ENCODE measurements around the gene DGKZ.

The DGKZ gene

DNA sequence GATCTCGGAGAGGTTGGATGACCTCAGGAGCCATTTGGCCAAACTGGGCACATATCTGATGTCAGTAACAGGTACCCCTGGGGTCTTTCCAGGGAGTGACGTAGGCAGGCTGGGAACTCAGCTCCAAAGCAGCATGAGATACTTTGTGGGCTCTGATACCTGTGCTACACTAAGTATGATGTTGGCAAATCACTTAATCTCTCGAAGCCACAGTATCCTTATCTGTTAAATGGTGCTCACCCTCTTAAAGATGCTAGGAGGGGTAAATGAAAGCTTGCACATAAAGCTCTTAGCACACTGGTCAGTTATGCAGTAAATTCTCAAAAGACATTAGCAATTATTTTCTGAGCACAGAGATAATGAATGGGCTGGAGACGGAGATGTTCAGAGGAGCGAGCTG lies 17.1 kb upstream of the DGKZ start:
- DNase-seq = no peak

DNA sequence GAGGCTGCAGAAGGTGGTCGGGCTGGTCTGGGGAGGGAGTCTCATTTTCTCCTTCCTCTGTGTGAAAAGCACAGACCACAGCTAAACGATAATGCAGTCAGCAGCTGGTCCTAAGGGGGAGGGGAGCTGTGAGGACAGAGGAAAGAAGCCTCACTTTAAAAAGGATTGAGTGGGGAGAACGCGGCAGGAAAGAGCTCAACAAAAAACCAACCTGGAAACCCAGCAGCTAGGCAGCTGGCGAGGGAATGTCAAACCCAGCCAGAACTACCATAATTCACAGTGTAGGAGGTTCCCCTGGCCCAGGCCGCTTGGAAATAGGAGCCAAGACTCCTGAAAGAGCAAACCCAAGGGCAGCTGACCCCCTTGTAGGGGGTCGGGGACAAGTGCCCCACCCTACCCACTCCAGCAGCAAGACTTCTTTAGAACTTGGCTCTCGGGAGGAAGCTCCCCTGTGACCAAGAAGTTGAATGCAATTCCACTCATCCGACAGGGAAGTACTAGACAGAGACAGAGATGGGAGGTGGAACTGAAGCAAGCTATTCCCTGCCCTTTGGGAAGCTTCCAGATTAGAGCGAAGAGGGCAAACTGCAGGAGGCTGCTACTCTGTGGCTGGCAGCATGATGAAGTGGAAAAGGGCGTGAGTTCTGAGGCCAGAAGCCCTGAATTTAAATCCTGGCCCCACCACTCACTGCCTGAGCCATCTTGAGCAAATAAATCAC lies 16.5 kb upstream of the DGKZ start:
- no peak for DNase-seq

- peak; percentile 61 for DNase-seq
Observed at GRCh38 chr11:46331282-46331984, 15.8 kb upstream of the DGKZ start.

GRCh38 chr11:46332093-46332567 lies 15.1 kb upstream of the DGKZ start:
- DNase-seq = no peak

- DNase-seq = no peak
Observed at GRCh38 chr11:46332568-46333393, 14.5 kb upstream of the DGKZ start.

DNA sequence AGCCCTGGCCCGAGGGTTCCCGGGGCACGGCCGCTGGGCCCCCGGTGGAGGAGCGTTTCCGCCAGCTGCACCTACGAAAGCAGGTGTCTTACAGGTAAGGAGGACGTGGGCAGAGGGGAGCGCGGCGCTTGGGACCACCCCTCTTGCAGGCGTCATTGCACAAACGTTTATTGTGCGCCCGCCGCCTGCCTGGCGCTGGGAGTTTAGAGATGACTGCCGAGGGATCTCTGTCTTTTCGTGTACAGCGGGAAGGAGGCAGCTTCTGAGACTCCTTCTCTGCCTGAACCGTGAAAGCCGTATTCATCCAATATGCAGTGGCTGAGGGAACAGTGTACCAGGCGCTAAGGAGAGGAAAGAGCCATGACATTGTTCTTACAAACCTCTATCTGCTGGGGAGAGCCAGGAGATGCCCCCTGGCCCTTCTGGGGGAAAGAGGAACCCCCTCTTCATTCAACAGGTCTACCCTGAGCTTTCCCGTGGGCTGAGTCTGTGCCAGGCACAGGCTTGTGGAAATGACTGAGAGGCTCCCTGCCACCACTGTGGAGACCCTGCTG lies 13.8 kb upstream of the DGKZ start:
- no peak for DNase-seq

- no peak for DNase-seq
Observed at GRCh38 chr11:46334211-46334610, 13.1 kb upstream of the DGKZ start.

- DNase-seq = no peak
Observed at GRCh38 chr11:46335271-46335670, 12.0 kb upstream of the DGKZ start.

- DNase-seq = no peak
Observed at GRCh38 chr11:46335890-46336562, 11.2 kb upstream of the DGKZ start.

DNA sequence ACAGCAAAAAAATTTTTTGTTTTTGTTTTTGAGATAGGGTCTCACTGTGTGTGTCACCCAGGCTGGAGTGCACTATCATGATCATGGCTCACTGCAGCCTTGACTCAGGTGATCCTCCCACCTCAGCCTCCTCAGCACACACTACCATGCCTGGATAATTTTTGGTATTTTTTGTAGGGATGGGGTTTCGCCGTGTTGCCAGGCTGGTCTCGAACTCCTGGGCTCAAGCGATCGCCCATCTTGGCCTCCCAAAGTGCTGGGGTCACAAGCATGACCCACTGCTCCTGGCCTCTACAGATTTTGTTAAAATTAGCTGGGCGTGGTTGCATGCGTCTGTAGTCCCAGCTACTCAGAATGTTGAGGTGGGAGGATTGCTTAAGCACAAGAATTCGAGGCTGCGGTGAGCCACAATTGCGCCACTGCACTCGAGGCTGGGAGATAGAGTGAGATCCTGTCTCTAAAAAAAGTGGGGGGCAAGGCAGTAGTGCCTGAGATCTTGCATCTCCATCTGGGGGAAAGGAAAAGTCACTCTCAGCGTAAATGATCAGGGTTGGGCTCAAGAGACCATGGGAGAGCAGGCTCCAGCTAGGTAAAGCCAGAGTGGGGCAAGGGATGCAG lies 10.6 kb upstream of the DGKZ start:
- DNase-seq = no peak

DNA sequence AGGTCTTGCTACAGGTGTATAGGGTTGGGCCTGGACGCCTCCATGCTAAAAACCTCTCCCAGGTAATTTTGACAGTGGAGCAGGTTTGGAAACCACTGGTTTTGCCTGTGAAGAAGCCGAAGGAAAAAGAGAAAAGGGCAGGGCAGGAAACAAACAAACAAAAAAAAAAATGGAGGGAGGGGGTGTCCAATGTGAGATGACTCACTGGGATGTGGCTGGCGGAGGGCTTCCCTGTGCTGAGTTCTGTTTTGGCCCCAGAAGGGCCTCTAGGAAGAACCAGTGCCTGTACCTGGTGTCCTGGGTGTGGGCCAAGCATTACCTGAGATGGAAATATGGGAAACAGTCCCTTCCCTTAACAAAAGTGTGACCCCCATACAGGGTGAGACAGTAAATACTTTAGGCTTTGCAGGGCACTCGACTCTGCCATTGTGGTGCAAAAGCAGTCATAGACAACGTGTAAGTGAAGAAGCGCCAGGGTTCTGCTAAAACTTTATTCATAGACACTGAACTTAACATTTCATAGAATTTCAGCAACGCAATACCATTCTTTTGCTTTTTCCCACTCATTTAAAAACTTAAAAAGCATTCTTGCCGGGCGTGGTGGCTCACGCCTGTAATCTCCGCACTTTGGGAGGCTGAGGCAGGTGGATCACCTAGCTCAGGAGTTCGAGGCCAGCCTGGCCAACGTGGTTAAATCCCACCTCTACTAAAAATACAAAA lies 9.5 kb upstream of the DGKZ start:
- no peak for DNase-seq

DNA sequence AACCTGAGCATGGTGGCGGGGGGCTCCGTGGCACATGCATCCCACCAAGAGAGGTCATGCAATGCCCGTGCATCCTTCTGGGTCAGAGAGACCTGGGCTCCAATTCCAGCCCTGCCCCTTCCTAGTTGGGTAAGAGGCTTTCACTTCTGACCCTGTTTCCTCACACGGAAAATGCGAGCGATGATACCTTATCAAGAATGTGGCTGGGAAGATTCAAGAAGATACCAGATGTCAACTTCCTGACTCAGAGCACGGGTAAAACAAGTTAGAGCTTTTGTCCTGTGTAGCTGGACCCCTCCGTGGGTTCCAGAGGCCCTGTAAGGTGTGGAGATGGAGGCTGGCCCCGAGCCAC lies 8.7 kb upstream of the DGKZ start:
- no peak for DNase-seq

- no peak for DNase-seq
Observed at GRCh38 chr11:46338988-46339666, 8.1 kb upstream of the DGKZ start.

GRCh38 chr11:46339816-46340215 lies 7.4 kb upstream of the DGKZ start:
- no peak for DNase-seq

GRCh38 chr11:46341454-46341853 lies 5.8 kb upstream of the DGKZ start:
- no peak for DNase-seq

GRCh38 chr11:46342239-46342638 lies 5.0 kb upstream of the DGKZ start:
- no peak for DNase-seq

GRCh38 chr11:46343520-46343919 lies 3.7 kb upstream of the DGKZ start:
- DNase-seq = no peak

- DNase-seq = no peak
Observed at GRCh38 chr11:46345131-46345597, 2.1 kb upstream of the DGKZ start.

- no peak for DNase-seq
Observed at GRCh38 chr11:46345881-46346484, 1.3 kb upstream of the DGKZ start.

- no peak for DNase-seq
Observed at GRCh38 chr11:46347637-46348311, 511 bp downstream of the DGKZ start.

Data from CD4-positive, alpha-beta T cell treated with Interleukin-10 for 1 hour (primary cell).